ENCODE results near the gene PROZ.
A peak's percentile ranks its signal among the peaks of the same experiment; 100 is the strongest.

PROZ gene

GRCh38 chr13:113141601-113141970 lies 16.9 kb upstream of the PROZ start:
- no peak for DNase-seq (ENCODE audit: low read depth)

GRCh38 chr13:113142876-113143275 lies 15.6 kb upstream of the PROZ start:
- DNase-seq (ENCODE audit: low read depth), result no peak

GRCh38 chr13:113143466-113144254 lies 14.8 kb upstream of the PROZ start:
- no peak for DNase-seq (ENCODE audit: low read depth)

GRCh38 chr13:113144255-113144629 lies 14.2 kb upstream of the PROZ start:
- DNase-seq (ENCODE audit: low read depth), result no peak

- no peak for DNase-seq (ENCODE audit: low read depth)
These were observed 13.0 kb upstream of the PROZ start for GRCh38 chr13:113145496-113145895.

- DNase-seq (ENCODE audit: low read depth), result no peak
These were observed 12.4 kb upstream of the PROZ start for GRCh38 chr13:113145911-113146598.

GRCh38 chr13:113146750-113147149 lies 11.7 kb upstream of the PROZ start:
- no peak for DNase-seq (ENCODE audit: low read depth)

- DNase-seq (ENCODE audit: low read depth), result no peak
These were observed 11.2 kb upstream of the PROZ start for GRCh38 chr13:113147206-113147605.

- no peak for DNase-seq (ENCODE audit: low read depth)
These were observed 10.0 kb upstream of the PROZ start for GRCh38 chr13:113148407-113148806.

GRCh38 chr13:113148940-113149503 lies 9.4 kb upstream of the PROZ start:
- DNase-seq (ENCODE audit: low read depth), result no peak

- no peak for DNase-seq (ENCODE audit: low read depth)
These were observed 8.5 kb upstream of the PROZ start for GRCh38 chr13:113149711-113150549.

- DNase-seq (ENCODE audit: low read depth), result no peak
These were observed 7.7 kb upstream of the PROZ start for GRCh38 chr13:113150550-113151365.

GRCh38 chr13:113151745-113152690 lies 6.4 kb upstream of the PROZ start:
- DNase-seq (ENCODE audit: low read depth), result no peak

GRCh38 chr13:113152691-113152983 lies 5.8 kb upstream of the PROZ start:
- DNase-seq (ENCODE audit: low read depth), result no peak

GRCh38 chr13:113152984-113153809 lies 5.3 kb upstream of the PROZ start:
- no peak for DNase-seq (ENCODE audit: low read depth)

- DNase-seq (ENCODE audit: low read depth), result peak; percentile 63
These were observed 4.4 kb upstream of the PROZ start for GRCh38 chr13:113153810-113154748.

- DNase-seq (ENCODE audit: low read depth), result no peak
These were observed 3.2 kb upstream of the PROZ start for GRCh38 chr13:113155201-113155600.

GRCh38 chr13:113155982-113156655 lies 2.3 kb upstream of the PROZ start:
- DNase-seq (ENCODE audit: low read depth), result no peak

Measured in CMK (cell line).